CD4-positive, alpha-beta T cell (primary cell): Measurements from ENCODE around the gene FOLR2. TPM values are rescaled to one million over a fixed set of nuclear protein-coding genes. Genes with fewer than 3 reads are reported as not detected.

Experiments used
- ATAC-seq: fragments of 200-7000 bp; cut with Tn5 transposase; one replicate; pipeline ENCODE4 v1.10.0; 2022; ENCODE audit warnings: mild to moderate bottlenecking; ENCODE audit not compliant: poor library complexity
- CTCF ChIA-PET: fragments of 350-600 bp; sonication (Branson Sonifier 250); formaldehyde crosslinking; loops from one replicate; lab custom pipeline; 2021; ENCODE audit warnings: antibody characterized with exemption, inconsistent platforms; lab: Charles Lee
- POLR2A ChIA-PET: fragments of 350-600 bp; sonication (Branson Sonifier 250); formaldehyde crosslinking; loops from one replicate; lab custom pipeline; 2021; ENCODE audit warnings: antibody characterized with exemption, inconsistent platforms; lab: Charles Lee
- DNase-seq, 14 experiments: peaks; one replicate each; pipeline ENCODE4 v3.0.0-alpha.2; 2013 to 2020; ENCODE audit warnings: mixed read lengths in 2 of 14
- H3K27ac ChIP-seq, 2 donors: one replicate each; pipeline versions ENCODE4 v1.5.1 to v1.7.0; 2013; ENCODE audit warnings: low read length in 2 of 2, low read depth in 1 of 2, mild to moderate bottlenecking in 1 of 2
- H3K27me3 ChIP-seq, 2 experiments: 1 replicate in 1 of 2; 2 replicates in 1 of 2; pipeline versions ENCODE4 v1.6.1 to v1.7.0; 2013; ENCODE audit warnings: low read length in 2 of 2, control low read depth in 1 of 2, mild to moderate bottlenecking in 1 of 2, moderate library complexity in 1 of 2; ENCODE audit not compliant: insufficient read depth in 2 of 2, control insufficient read depth in 1 of 2
- H3K36me3 ChIP-seq: one replicate; pipeline ENCODE4 v1.6.1; 2013; ENCODE audit warnings: low read length, control low read depth; ENCODE audit not compliant: insufficient read depth
- H3K4me1 ChIP-seq: one replicate; pipeline ENCODE4 v1.6.1; 2013; ENCODE audit warnings: low read length, control low read depth; ENCODE audit not compliant: insufficient read depth
- H3K4me3 ChIP-seq: one replicate; pipeline ENCODE4 v1.5.1; 2013; ENCODE audit warnings: mild to moderate bottlenecking, low read length, moderate library complexity
- H3K9me3 ChIP-seq, 2 experiments: 1 replicate in 1 of 2; 2 replicates in 1 of 2; pipeline versions ENCODE4 v1.6.1 to v1.7.0; 2013; ENCODE audit warnings: low read length in 2 of 2, mild to moderate bottlenecking in 2 of 2, control low read depth in 1 of 2, moderate library complexity in 1 of 2; ENCODE audit not compliant: control insufficient read depth in 1 of 2, insufficient read depth in 1 of 2
- H3K27ac Mint-ChIP-seq: one replicate; pipeline ENCODE4 v1.8.0; 2020; ENCODE audit warnings: mixed read lengths
- H3K27me3 Mint-ChIP-seq: one replicate; pipeline ENCODE4 v1.8.0; 2021; ENCODE audit warnings: mixed read lengths
- H3K36me3 Mint-ChIP-seq: one replicate; pipeline ENCODE4 v1.8.0; 2021; ENCODE audit warnings: low read depth, mixed read lengths
- H3K4me1 Mint-ChIP-seq: one replicate; pipeline ENCODE4 v1.8.0; 2021; ENCODE audit warnings: low read depth, mixed read lengths
- H3K4me3 Mint-ChIP-seq: one replicate; pipeline ENCODE4 v1.8.0; 2020; ENCODE audit warnings: mild to moderate bottlenecking, mixed read lengths
- H3K9me3 Mint-ChIP-seq: one replicate; pipeline ENCODE4 v1.8.0; 2020; ENCODE audit warnings: mixed read lengths
- intact Hi-C, 2 experiments: fragments of 100-400 bp; cut with DNase I in 1 of 2; cut with micrococcal nuclease in 1 of 2; formaldehyde crosslinking; loops; one replicate each; pipeline versions ENCODE4 v1.15.1 to v1.9.0; 2023 to 2025; cut with DNase I, micrococcal nuclease
- total RNA-seq, 174 experiments: library from RNA in 2 of 174; stranded (reverse) in 2 of 174; gene quantifications; one replicate each; pipeline ENCODE4 v1.2.3 and lab custom pipeline; 2021 to 2026
- TF ChIP-seq, protein P1 (sequence below): fragments of 200-600 bp; IDR thresholded peaks from one replicate; pipeline ENCODE4 v1.8.0; 2022; ENCODE audit warnings: antibody characterized with exemption, mild to moderate bottlenecking

Gene FOLR2
- total RNA-seq, 2 experiments from 2014 or later = not detected

DNA sequence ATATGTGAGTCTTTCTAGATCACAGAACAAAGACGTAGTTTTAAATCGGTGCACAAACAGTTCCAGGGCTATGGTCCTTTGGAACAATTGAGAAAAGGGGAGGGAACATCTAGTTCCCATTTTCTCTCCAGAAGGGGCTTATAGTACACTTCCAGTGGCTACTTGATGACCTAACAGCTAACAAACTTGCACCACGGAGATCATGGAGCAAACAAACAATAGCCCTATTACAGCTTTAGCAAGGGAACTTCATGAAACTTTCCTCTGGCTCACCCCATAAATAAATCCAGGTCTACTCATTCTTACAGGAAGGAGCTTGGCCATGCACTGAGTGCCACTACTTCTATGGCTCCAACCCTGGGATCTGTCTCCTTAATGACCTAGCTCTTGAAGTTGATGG, 8.3 kb upstream of the FOLR2 start:
- Mint-ChIP-seq H3K27ac (no peak overlapping the region), H3K4me1 (no peaks in the 10 kb centered on the region), H3K4me3 (no peak overlapping the region), H3K27me3 (peaks cover 30% of the 10 kb centered on the region), H3K36me3 (peaks cover 8% of the 10 kb centered on the region), H3K9me3 (peaks cover 13% of the 10 kb centered on the region)
- Histone ChIP-seq H3K9me3 (peaks cover 4 to 14% of the 10 kb centered on the region in 2 experiments), H3K4me1 (no peaks in the 10 kb centered on the region), H3K27ac (no peak overlapping the region), H3K27me3 (no peaks in the 10 kb centered on the region), H3K36me3 (no peaks in the 10 kb centered on the region), H3K4me3 (no peak overlapping the region)
- ChIA-PET POLR2A (no interaction called here), CTCF (no interaction called here)
- TF ChIP-seq, protein P1, sequence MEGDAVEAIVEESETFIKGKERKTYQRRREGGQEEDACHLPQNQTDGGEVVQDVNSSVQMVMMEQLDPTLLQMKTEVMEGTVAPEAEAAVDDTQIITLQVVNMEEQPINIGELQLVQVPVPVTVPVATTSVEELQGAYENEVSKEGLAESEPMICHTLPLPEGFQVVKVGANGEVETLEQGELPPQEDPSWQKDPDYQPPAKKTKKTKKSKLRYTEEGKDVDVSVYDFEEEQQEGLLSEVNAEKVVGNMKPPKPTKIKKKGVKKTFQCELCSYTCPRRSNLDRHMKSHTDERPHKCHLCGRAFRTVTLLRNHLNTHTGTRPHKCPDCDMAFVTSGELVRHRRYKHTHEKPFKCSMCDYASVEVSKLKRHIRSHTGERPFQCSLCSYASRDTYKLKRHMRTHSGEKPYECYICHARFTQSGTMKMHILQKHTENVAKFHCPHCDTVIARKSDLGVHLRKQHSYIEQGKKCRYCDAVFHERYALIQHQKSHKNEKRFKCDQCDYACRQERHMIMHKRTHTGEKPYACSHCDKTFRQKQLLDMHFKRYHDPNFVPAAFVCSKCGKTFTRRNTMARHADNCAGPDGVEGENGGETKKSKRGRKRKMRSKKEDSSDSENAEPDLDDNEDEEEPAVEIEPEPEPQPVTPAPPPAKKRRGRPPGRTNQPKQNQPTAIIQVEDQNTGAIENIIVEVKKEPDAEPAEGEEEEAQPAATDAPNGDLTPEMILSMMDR = no peak
- intact Hi-C loops = no loop called here
- DNase-seq (no peak), ATAC-seq (no peak)

DNA sequence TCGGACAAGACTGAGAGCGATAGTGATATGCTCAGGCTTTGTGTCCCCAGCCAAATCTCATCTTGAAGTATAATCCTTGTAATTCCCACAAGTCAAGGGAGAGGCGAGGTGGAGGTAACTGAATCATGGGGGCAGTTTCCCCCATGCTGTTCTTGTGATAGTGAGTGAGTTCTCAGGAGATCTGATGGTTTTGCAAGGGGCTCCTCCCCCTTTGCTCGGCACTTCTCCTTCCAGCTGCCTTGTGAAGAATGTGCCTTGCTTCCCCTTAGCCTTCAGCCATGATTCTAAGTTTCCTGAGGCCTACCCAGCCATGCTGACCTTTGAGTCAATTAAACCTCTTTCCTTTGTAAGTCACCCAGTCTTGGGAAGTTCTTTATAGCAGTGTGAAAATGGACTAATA, 7.5 kb upstream of the FOLR2 start:
- POLR2A ChIA-PET = no interaction called here
- Histone ChIP-seq H3K27me3 (no peaks in the 10 kb centered on the region), H3K4me3 (no peak overlapping the region), H3K9me3 (peaks cover 4 to 14% of the 10 kb centered on the region in 2 experiments), H3K4me1 (no peaks in the 10 kb centered on the region), H3K36me3 (no peaks in the 10 kb centered on the region), H3K27ac (no peak overlapping the region)
- no peaks in the 10 kb centered on the region for H3K4me1 Mint-ChIP-seq
- CTCF ChIA-PET = no interaction called here
- TF ChIP-seq, protein P1 = no peak
- no peak overlapping the region for H3K27ac Mint-ChIP-seq
- DNase-seq (no peak), ATAC-seq (no peak)
- H3K36me3 Mint-ChIP-seq = peaks cover 8% of the 10 kb centered on the region
- H3K4me3 Mint-ChIP-seq = no peak overlapping the region
- H3K9me3 Mint-ChIP-seq = peaks cover 13% of the 10 kb centered on the region
- intact Hi-C loops = no loop called here
- H3K27me3 Mint-ChIP-seq = peaks cover 32% of the 10 kb centered on the region

DNA sequence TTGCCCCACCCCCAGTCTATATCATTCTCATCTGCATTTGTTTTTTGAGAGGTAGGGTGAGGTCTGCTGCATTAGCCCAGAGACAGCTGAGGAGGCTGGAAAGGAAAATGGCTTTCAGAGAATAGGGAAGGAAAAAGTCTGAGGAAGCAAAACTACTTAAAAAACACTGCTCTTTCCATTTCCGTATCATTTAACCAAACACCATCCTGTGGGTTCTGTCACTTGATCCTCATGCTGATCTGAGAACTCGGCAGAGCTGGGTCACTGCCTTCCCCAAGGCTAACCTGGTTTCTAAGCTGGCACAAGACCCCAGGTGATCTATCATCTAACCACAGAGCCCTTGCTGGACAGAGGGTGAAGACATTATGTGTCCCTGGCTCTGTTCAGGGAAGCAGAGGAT, 1.2 kb downstream of the FOLR2 start:
- ChIA-PET CTCF (no interaction called here), POLR2A (no interaction called here)
- no peak overlapping the region for H3K27ac ChIP-seq
- Mint-ChIP-seq H3K36me3 (no peaks in the 10 kb centered on the region), H3K4me3 (no peak overlapping the region), H3K27me3 (peaks cover 33% of the 10 kb centered on the region), H3K27ac (no peak overlapping the region), H3K9me3 (no peaks in the 10 kb centered on the region), H3K4me1 (peaks cover 9% of the 10 kb centered on the region)
- DNase-seq = no peak
- H3K4me3 ChIP-seq = no peak overlapping the region
- H3K36me3 ChIP-seq = no peaks in the 10 kb centered on the region
- intact Hi-C loops = no loop called here
- TF ChIP-seq, protein P1 = no peak
- no peak for ATAC-seq
- peaks cover 17% of the 10 kb centered on the region for H3K4me1 ChIP-seq
- H3K27me3 ChIP-seq = no peaks in the 10 kb centered on the region
- H3K9me3 ChIP-seq = no peaks in the 10 kb centered on the region
